ENCODE data around the gene HSPA14.

The HSPA14 gene

DNA sequence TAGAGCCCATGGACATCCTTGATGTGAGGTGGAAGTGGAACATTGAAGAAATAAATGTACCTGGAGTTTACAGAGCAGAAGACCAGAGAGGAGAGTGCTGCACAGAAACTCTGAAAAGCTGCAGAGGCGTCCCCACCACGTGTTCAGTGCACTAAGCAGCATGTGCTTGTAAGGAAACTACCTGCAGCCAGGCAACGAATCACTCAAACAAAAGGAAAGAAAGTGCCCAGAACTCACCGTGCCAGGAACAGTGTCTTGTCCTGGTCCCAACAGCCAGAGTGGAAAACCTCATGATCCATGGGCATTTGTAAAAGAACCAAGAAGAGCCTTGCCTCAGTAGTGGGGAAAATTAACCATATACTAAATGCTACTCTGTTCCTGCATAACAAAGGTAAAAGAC lies 72.8 kb downstream of the HSPA14 start:
- Histone ChIP-seq H3K4me2 (ENCODE audit: low read length) (no peak overlapping the region), H3K36me3 (ENCODE audit: insufficient read depth, low read length) (peaks cover 100% of the 10 kb centered on the region), H4K20me1 (ENCODE audit: insufficient read depth, low read length) (no peaks in the 10 kb centered on the region), H3K79me2 (ENCODE audit: insufficient read depth, low read length) (0 out of 2 replicates have a peak, but pooled peaks cover 5% of the 10 kb centered on the region), H3K27ac (ENCODE audit: low read depth, low read length, poor library complexity, severe bottlenecking) (no peak overlapping the region), H3F3A (ENCODE audit: insufficient read depth, low read length) (no peaks in the 10 kb centered on the region), H3K4me3 (ENCODE audit: low read depth, low read length, poor library complexity, severe bottlenecking) (no peak overlapping the region), H3K9me3 (ENCODE audit: low read length) (peaks cover 16% of the 10 kb centered on the region), H3K27me3 (ENCODE audit: insufficient read depth, low read length) (no peaks in the 10 kb centered on the region), H3K9ac (ENCODE audit: low read length) (no peak overlapping the region), H3K9me2 (ENCODE audit: low read depth, low read length) (no peaks in the 10 kb centered on the region), H3K4me1 (ENCODE audit: insufficient read depth, low read length, severe bottlenecking) (no peaks in the 10 kb centered on the region), H2AFZ (ENCODE audit: low read length) (no peak overlapping the region)
- TF ChIP-seq EZH2 (IDR thresholded peaks at IDR 0.05; ENCODE audit: borderline replicate concordance, low read length) = no peak
- TF ChIP-seq, protein P1, sequence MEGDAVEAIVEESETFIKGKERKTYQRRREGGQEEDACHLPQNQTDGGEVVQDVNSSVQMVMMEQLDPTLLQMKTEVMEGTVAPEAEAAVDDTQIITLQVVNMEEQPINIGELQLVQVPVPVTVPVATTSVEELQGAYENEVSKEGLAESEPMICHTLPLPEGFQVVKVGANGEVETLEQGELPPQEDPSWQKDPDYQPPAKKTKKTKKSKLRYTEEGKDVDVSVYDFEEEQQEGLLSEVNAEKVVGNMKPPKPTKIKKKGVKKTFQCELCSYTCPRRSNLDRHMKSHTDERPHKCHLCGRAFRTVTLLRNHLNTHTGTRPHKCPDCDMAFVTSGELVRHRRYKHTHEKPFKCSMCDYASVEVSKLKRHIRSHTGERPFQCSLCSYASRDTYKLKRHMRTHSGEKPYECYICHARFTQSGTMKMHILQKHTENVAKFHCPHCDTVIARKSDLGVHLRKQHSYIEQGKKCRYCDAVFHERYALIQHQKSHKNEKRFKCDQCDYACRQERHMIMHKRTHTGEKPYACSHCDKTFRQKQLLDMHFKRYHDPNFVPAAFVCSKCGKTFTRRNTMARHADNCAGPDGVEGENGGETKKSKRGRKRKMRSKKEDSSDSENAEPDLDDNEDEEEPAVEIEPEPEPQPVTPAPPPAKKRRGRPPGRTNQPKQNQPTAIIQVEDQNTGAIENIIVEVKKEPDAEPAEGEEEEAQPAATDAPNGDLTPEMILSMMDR (IDR thresholded peaks at IDR 0.05; ENCODE audit: low read length) = no peak

DNA sequence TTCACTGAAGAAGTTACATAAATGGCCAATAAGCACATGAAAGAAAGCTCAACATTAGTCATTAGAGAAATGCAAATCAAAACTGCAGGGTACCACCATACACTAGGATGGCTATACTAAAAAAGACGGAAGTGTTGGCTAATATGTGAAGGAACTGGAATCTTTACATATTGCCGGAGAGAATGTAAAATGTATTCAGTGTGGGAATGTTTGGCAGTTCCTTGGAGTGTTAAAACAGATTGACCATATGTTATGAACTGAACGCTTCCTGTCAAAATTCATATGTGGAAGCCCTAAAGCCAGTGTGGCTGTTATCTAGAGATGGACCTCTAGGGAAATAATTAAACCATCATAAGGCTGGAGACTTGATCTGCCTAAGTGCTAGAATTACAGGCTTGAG lies 73.7 kb downstream of the HSPA14 start:
- no peaks in the 10 kb centered on the region for H3K27me3 ChIP-seq (ENCODE audit: insufficient read depth, low read length)
- 0 out of 2 replicates have a peak, but pooled peaks cover 5% of the 10 kb centered on the region for H3K79me2 ChIP-seq (ENCODE audit: insufficient read depth, low read length)
- no peaks in the 10 kb centered on the region for H3K9me2 ChIP-seq (ENCODE audit: low read depth, low read length)
- H3K4me3 ChIP-seq (ENCODE audit: low read depth, low read length, poor library complexity, severe bottlenecking) = no peak overlapping the region
- no peaks in the 10 kb centered on the region for H3K4me1 ChIP-seq (ENCODE audit: insufficient read depth, low read length, severe bottlenecking)
- H3K27ac ChIP-seq (ENCODE audit: low read depth, low read length, poor library complexity, severe bottlenecking) = no peak overlapping the region
- H3K4me2 ChIP-seq (ENCODE audit: low read length) = no peak overlapping the region
- H3K36me3 ChIP-seq (ENCODE audit: insufficient read depth, low read length) = peaks cover 100% of the 10 kb centered on the region
- no peaks in the 10 kb centered on the region for H4K20me1 ChIP-seq (ENCODE audit: insufficient read depth, low read length)
- H3K9me3 ChIP-seq (ENCODE audit: low read length) = peaks cover 24% of the 10 kb centered on the region
- no peak overlapping the region for H2AFZ ChIP-seq (ENCODE audit: low read length)
- H3F3A ChIP-seq (ENCODE audit: insufficient read depth, low read length) = no peaks in the 10 kb centered on the region
- no peak overlapping the region for H3K9ac ChIP-seq (ENCODE audit: low read length)
- no peak for TF ChIP-seq EZH2 (IDR thresholded peaks at IDR 0.05; ENCODE audit: borderline replicate concordance, low read length)

DNA sequence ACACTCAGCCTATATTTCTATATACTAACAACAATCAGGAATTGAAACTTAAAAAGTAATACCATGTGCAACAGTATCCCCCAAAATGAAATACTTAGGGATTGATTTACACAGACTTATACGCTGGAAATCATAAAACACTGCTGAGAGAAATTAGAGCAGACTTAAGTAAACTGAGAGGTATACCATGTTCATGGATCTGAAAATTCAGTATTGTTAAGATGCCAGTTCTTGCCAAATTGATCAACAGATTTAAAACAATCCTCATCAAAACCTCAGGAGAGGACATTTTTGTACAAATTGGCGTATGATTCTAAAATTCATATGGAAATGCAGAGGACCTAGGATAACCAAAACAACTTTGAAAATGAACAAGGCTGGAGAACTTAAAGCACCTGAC lies 78.5 kb downstream of the HSPA14 start:
- 0 out of 2 replicates have a peak, but pooled peaks cover 5% of the 10 kb centered on the region for H3K79me2 ChIP-seq (ENCODE audit: insufficient read depth, low read length)
- no peak overlapping the region for H3K4me3 ChIP-seq (ENCODE audit: low read depth, low read length, poor library complexity, severe bottlenecking)

More for the DNA sequence above, 78.5 kb downstream of the HSPA14 start:
- Histone ChIP-seq H3K9me3 (ENCODE audit: low read length) (peaks cover 22% of the 10 kb centered on the region), H3K9ac (ENCODE audit: low read length) (no peak overlapping the region), H3K27me3 (ENCODE audit: insufficient read depth, low read length) (no peaks in the 10 kb centered on the region), H3K4me2 (ENCODE audit: low read length) (no peak overlapping the region), H3K27ac (ENCODE audit: low read depth, low read length, poor library complexity, severe bottlenecking) (no peak overlapping the region), H3K36me3 (ENCODE audit: insufficient read depth, low read length) (peaks cover 100% of the 10 kb centered on the region), H3K9me2 (ENCODE audit: low read depth, low read length) (no peaks in the 10 kb centered on the region), H2AFZ (ENCODE audit: low read length) (no peak overlapping the region), H3K4me1 (ENCODE audit: insufficient read depth, low read length, severe bottlenecking) (no peaks in the 10 kb centered on the region), H3F3A (ENCODE audit: insufficient read depth, low read length) (no peaks in the 10 kb centered on the region), H4K20me1 (ENCODE audit: insufficient read depth, low read length) (no peaks in the 10 kb centered on the region)
- TF ChIP-seq EZH2 (IDR thresholded peaks at IDR 0.05; ENCODE audit: borderline replicate concordance, low read length) = no peak
- TF ChIP-seq, protein P1 (IDR thresholded peaks at IDR 0.05; ENCODE audit: low read length) = no peak

Measured in OCI-LY1 (cell line).